Measurements from ENCODE around the gene TIGD6.

Gene TIGD6

DNA sequence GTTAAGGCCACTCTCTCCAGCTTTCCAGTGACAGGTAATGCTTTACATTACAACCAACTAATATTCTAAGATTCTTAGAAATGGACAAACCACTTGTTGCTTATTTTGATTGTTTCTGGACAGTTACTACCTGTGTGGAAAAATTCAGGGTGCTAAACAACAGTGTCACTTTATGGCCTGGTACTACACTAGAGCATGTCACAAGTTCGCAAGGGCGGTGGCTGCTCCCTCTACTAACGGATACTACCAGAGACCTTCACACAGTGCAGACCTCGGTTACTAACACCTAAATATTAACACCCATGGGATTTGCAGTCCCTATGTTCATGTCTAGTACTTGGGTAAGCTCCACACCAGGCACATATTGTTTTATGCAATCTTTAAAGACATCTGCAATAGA is 13.5 kb upstream of the TIGD6 start:
- TF ChIP-seq TEAD4 (IDR thresholded peaks at IDR 0.05) (no peak), NFIC (IDR thresholded peaks at IDR 0.05) (no peak)

DNA sequence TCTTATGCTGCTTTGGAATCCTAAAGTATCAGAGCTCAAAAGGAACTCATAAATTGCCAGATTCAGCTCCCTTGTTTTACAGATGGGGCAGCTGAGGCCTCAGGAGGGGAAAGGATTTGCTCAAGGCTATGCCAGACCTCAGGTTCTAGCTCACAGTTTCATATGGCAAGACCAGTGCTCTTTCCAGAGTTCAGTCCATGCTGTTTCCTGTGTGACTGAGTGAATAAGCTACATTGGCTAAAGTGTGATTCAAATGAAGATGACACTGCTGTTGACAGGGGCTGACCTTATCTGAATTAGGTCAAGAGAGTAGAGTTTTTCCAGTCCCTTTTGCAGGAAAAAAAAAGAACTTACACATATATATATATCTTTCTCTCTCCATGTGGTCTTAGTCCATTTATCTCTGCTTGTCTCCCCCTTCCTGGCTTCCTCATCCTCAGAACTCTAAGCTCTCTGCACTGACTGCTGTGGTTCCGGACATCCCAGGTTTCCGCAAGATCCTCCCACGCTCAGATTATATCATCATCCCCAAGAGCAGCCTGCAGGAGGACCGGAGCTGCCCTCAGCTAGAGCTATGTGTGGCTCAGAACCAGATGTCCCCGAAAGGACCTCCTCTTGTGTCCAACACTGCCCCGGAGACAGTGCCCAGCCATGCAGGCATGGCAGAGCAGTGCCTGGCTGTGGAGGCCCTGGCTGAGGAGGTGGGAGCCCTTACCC is 9.4 kb upstream of the TIGD6 start:
- TF ChIP-seq, protein P1, sequence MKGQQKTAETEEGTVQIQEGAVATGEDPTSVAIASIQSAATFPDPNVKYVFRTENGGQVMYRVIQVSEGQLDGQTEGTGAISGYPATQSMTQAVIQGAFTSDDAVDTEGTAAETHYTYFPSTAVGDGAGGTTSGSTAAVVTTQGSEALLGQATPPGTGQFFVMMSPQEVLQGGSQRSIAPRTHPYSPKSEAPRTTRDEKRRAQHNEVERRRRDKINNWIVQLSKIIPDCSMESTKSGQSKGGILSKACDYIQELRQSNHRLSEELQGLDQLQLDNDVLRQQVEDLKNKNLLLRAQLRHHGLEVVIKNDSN (IDR thresholded peaks at IDR 0.05) = no peak
- TF ChIP-seq EGR1 (IDR thresholded peaks at IDR 0.05) = no peak
- no peak for TF ChIP-seq NFIC (IDR thresholded peaks at IDR 0.05)
- no peak for TF ChIP-seq YY1 (IDR thresholded peaks at IDR 0.05; ENCODE audit: low read depth)
- TF ChIP-seq TCF12 (IDR thresholded peaks at IDR 0.05; ENCODE audit: low read depth) = no peak
- no peak for TF ChIP-seq EP300 (IDR thresholded peaks at IDR 0.05; ENCODE audit: borderline replicate concordance)
- TF ChIP-seq CEBPB (IDR thresholded peaks at IDR 0.05) = no peak
- no peak for TF ChIP-seq RAD21 (IDR thresholded peaks at IDR 0.05; ENCODE audit: low read depth)
- TF ChIP-seq, protein P2, sequence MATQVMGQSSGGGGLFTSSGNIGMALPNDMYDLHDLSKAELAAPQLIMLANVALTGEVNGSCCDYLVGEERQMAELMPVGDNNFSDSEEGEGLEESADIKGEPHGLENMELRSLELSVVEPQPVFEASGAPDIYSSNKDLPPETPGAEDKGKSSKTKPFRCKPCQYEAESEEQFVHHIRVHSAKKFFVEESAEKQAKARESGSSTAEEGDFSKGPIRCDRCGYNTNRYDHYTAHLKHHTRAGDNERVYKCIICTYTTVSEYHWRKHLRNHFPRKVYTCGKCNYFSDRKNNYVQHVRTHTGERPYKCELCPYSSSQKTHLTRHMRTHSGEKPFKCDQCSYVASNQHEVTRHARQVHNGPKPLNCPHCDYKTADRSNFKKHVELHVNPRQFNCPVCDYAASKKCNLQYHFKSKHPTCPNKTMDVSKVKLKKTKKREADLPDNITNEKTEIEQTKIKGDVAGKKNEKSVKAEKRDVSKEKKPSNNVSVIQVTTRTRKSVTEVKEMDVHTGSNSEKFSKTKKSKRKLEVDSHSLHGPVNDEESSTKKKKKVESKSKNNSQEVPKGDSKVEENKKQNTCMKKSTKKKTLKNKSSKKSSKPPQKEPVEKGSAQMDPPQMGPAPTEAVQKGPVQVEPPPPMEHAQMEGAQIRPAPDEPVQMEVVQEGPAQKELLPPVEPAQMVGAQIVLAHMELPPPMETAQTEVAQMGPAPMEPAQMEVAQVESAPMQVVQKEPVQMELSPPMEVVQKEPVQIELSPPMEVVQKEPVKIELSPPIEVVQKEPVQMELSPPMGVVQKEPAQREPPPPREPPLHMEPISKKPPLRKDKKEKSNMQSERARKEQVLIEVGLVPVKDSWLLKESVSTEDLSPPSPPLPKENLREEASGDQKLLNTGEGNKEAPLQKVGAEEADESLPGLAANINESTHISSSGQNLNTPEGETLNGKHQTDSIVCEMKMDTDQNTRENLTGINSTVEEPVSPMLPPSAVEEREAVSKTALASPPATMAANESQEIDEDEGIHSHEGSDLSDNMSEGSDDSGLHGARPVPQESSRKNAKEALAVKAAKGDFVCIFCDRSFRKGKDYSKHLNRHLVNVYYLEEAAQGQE (IDR thresholded peaks at IDR 0.05; ENCODE audit: low read depth) = no peak
- no peak for TF ChIP-seq TEAD4 (IDR thresholded peaks at IDR 0.05)
- TF ChIP-seq FOXM1 (IDR thresholded peaks at IDR 0.05; ENCODE audit: borderline replicate concordance, low read depth) = no peak
- no peak for TF ChIP-seq ZBTB7A (IDR thresholded peaks at IDR 0.05; ENCODE audit: low read depth)
- TF ChIP-seq, protein P3, sequence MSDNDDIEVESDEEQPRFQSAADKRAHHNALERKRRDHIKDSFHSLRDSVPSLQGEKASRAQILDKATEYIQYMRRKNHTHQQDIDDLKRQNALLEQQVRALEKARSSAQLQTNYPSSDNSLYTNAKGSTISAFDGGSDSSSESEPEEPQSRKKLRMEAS (IDR thresholded peaks at IDR 0.05) = no peak
- TF ChIP-seq TAF1 (IDR thresholded peaks at IDR 0.05; ENCODE audit: low read depth) = no peak
- no peak for TF ChIP-seq CREB1 (IDR thresholded peaks at IDR 0.05; ENCODE audit: low read depth)

DNA sequence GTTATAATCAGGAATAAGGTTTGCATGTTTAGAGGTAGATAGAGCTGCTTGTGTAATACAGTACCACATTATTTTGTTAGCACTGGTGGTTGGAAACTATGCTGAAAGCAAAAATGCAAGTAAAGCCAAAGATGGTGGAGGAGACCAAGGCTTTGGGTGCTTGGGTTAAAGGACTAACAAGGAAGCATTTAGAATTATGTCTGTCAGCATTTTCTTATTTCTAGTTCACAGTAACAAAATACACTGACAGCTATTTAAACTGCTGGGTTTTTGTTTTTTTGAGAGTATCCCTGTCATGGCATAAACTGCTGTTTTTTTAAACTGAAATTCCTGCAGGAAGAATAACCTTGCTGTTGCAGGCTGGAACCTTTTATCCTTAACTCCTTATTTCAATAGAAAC is 6.6 kb upstream of the TIGD6 start:
- TF ChIP-seq, protein P2 (IDR thresholded peaks at IDR 0.05; ENCODE audit: low read depth) = no peak
- TF ChIP-seq CREB1 (IDR thresholded peaks at IDR 0.05; ENCODE audit: low read depth) (no peak), YY1 (IDR thresholded peaks at IDR 0.05; ENCODE audit: low read depth) (no peak), EP300 (IDR thresholded peaks at IDR 0.05; ENCODE audit: borderline replicate concordance) (no peak), TCF12 (IDR thresholded peaks at IDR 0.05; ENCODE audit: low read depth) (no peak), CEBPB (IDR thresholded peaks at IDR 0.05) (no peak), ZBTB7A (IDR thresholded peaks at IDR 0.05; ENCODE audit: low read depth) (no peak), TAF1 (IDR thresholded peaks at IDR 0.05; ENCODE audit: low read depth) (no peak), FOXM1 (IDR thresholded peaks at IDR 0.05; ENCODE audit: borderline replicate concordance, low read depth) (no peak), EGR1 (IDR thresholded peaks at IDR 0.05) (no peak), NFIC (IDR thresholded peaks at IDR 0.05) (no peak), TEAD4 (IDR thresholded peaks at IDR 0.05) (no peak), RAD21 (IDR thresholded peaks at IDR 0.05; ENCODE audit: low read depth) (no peak)
- TF ChIP-seq, protein P3 (IDR thresholded peaks at IDR 0.05) = no peak
- TF ChIP-seq, protein P1 (IDR thresholded peaks at IDR 0.05) = no peak

DNA sequence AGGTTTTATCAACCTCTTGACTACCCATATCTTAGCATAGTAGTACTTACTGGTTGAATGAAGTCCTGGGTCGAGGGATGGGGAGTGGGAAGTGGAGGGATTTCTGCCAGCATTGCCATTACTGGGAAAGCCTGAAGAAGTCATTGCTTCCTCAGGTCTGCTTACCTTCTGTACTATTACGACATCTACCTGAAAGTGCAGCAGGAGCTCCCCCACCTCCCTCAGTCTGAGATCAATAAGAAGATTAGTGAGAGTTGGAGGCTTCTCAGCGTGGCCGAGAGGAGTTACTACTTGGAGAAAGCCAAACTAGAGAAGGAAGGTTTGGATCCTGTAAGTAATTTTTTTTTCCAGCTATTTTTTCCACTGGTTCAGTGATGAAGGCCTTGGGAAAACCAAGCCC is 5.9 kb upstream of the TIGD6 start:
- no peak for TF ChIP-seq ZBTB7A (IDR thresholded peaks at IDR 0.05; ENCODE audit: low read depth)
- no peak for TF ChIP-seq EGR1 (IDR thresholded peaks at IDR 0.05)
- no peak for TF ChIP-seq CREB1 (IDR thresholded peaks at IDR 0.05; ENCODE audit: low read depth)

DNA sequence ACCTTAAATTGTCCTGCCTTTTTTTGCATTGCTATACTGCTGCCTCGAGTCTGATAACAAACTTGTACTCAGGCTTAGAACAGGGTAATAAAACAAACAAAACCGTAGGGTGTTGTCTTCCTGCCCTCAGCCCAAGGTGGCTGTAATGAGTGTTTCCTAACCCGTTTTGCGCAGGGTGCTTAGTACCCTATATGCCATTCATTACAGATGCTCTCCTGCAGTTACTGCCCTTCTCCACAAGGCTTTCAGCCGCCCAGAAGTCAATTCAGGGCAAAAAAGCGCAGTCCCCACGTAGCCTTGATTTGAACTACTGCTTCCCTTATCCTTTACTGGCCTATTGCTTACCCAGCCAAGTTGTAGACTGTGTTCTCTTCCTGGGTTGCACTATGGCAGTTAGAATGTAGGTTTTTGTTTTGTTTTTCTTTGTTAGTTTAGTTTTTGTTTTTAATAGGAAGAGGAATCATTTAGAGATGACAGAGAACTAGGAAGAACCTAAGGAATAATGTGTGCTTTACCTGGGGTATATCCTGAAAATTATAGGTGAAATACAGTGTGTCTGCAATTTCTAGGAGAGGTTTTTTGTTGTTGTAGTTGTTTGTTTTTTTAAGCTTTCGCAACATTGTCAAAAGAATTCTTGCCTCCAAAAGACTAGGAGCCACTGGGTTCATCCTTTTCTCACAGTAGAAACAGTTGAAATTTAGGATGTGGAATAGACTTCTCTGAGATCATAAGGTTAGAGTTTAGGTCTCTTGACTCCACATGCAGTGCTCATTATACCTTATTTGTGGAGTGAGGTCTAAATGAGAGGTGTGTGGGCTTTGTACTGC is 1.4 kb upstream of the TIGD6 start:
- TF ChIP-seq EGR1 (IDR thresholded peaks at IDR 0.05) = no peak
- no peak for TF ChIP-seq EP300 (IDR thresholded peaks at IDR 0.05; ENCODE audit: borderline replicate concordance)
- TF ChIP-seq FOXM1 (IDR thresholded peaks at IDR 0.05; ENCODE audit: borderline replicate concordance, low read depth) = no peak
- TF ChIP-seq, protein P2 (IDR thresholded peaks at IDR 0.05; ENCODE audit: low read depth) = no peak
- no peak for TF ChIP-seq TCF12 (IDR thresholded peaks at IDR 0.05; ENCODE audit: low read depth)
- no peak for TF ChIP-seq TEAD4 (IDR thresholded peaks at IDR 0.05)
- TF ChIP-seq RAD21 (IDR thresholded peaks at IDR 0.05; ENCODE audit: low read depth) = 0 out of 2 replicates have a peak, but pooled peaks have one; percentile 12
